Nephron progenitor cell (in vitro differentiated cells): ENCODE data around the gene C17orf50.

Experiments
- DNase-seq: peaks from one replicate; pipeline ENCODE4 v3.0.0; 2021
- H3K27ac Mint-ChIP-seq: 2 replicates; pipeline ENCODE4 v1.8.0; 2021; ENCODE audit warnings: mild to moderate bottlenecking, moderate library complexity, mixed read lengths
- H3K27me3 Mint-ChIP-seq: 2 replicates; pipeline ENCODE4 v1.8.0; 2021; ENCODE audit warnings: mild to moderate bottlenecking, low read depth, mixed read lengths; ENCODE audit not compliant: poor library complexity
- H3K36me3 Mint-ChIP-seq: 2 replicates; pipeline ENCODE4 v1.8.0; 2021; ENCODE audit warnings: low read depth, mixed read lengths
- H3K4me1 Mint-ChIP-seq: 2 replicates; pipeline ENCODE4 v1.8.0; 2021; ENCODE audit warnings: mixed read lengths
- H3K4me3 Mint-ChIP-seq: 2 replicates; pipeline ENCODE4 v1.8.0; 2021; ENCODE audit warnings: mild to moderate bottlenecking, moderate library complexity, mixed read lengths
- H3K9me3 Mint-ChIP-seq: 2 replicates; pipeline ENCODE4 v1.8.0; 2021; ENCODE audit warnings: mild to moderate bottlenecking, moderate library complexity, mixed read lengths
- TF ChIP-seq, protein P1 (sequence below): fragments of 200-600 bp; sonication (generic); IDR thresholded peaks from 2 replicates; pipeline ENCODE4 v1.5.0; 2021; ENCODE audit warnings: antibody characterized with exemption

C17orf50 gene

GRCh38 chr17:35742496-35742895, 18.2 kb upstream of the C17orf50 start:
- peaks cover 53% of the 10 kb centered on the region for H3K27me3 Mint-ChIP-seq
- TF ChIP-seq, protein P1, sequence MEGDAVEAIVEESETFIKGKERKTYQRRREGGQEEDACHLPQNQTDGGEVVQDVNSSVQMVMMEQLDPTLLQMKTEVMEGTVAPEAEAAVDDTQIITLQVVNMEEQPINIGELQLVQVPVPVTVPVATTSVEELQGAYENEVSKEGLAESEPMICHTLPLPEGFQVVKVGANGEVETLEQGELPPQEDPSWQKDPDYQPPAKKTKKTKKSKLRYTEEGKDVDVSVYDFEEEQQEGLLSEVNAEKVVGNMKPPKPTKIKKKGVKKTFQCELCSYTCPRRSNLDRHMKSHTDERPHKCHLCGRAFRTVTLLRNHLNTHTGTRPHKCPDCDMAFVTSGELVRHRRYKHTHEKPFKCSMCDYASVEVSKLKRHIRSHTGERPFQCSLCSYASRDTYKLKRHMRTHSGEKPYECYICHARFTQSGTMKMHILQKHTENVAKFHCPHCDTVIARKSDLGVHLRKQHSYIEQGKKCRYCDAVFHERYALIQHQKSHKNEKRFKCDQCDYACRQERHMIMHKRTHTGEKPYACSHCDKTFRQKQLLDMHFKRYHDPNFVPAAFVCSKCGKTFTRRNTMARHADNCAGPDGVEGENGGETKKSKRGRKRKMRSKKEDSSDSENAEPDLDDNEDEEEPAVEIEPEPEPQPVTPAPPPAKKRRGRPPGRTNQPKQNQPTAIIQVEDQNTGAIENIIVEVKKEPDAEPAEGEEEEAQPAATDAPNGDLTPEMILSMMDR = no peak
- H3K27ac Mint-ChIP-seq = no peak overlapping the region
- DNase-seq = no peak
- H3K9me3 Mint-ChIP-seq = peaks cover 6% of the 10 kb centered on the region
- peaks cover 4% of the 10 kb centered on the region for H3K4me1 Mint-ChIP-seq
- H3K36me3 Mint-ChIP-seq = peaks cover 10% of the 10 kb centered on the region
- no peak overlapping the region for H3K4me3 Mint-ChIP-seq

DNA sequence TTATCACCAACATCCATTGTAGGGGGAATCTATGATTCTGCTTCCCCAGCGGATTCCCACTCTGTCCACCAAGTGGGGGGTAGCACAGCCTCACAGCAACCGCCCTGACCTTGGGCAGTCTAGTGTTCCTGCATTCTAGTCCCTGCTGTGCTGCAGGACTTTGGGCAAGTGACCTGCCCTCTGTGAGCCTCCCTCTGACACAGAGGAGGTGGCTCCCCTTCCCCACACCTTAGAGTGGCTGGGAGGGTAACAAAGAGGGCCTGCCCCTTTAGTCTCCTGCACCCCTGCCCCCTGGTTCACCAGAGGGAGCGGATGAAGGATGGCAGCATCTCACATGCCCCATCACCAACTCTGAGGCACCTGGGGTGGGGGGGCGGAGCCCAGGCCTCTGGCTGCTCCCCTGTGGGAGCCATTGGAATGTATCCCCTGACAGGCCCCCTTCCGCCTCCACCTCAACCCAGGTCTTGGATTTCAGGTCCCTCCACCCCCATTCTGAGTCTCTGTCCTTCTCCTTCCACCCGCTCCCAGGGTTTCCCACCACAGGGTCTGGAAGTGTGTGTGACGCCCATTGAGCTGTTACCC, 17.7 kb upstream of the C17orf50 start:
- no peak for DNase-seq
- Mint-ChIP-seq H3K27me3 (peaks cover 54% of the 10 kb centered on the region), H3K4me1 (peaks cover 4% of the 10 kb centered on the region), H3K4me3 (no peak overlapping the region), H3K9me3 (peaks cover 6% of the 10 kb centered on the region), H3K27ac (no peak overlapping the region), H3K36me3 (peaks cover 10% of the 10 kb centered on the region)
- TF ChIP-seq, protein P1 = no peak

DNA sequence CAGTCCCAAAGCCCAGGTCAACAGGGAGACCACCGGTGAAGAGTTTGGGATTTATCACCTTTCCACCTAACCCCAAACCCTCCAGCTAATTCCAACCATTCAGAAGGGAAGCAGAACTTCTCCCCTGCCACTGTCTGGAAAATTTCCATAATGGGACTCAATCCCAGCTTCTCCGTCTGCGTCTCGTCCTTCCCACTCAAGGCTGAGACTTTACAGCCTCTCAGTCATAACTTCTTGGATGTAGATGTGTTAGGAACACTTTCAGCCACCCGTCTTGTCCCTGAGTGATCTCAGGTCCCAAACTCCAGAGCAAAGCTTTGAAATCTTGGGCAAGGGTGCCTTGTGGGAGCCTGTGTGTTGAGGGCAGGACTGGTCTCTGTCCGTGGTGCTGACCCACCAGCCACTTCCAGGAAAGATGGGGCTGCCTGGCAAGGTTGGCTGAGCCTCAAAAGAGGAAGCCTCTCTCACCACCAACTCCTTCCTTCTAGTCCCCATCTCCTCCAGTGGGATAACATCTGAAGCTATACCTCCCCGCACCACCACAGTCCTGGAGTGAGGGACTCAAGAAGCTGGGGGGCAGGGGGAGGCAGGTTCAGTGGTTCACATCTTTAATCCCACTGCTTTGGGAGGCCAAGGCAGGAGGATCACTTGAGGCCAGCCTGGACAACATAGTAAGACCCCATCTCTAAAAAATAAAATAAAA, 16.9 kb upstream of the C17orf50 start:
- DNase-seq = peak; percentile 80
- H3K4me3 Mint-ChIP-seq = peak overlapping the region; percentile 30

GRCh38 chr17:35744830-35745229, 15.9 kb upstream of the C17orf50 start:
- peaks cover 60% of the 10 kb centered on the region for H3K27me3 Mint-ChIP-seq
- H3K27ac Mint-ChIP-seq = no peak overlapping the region
- H3K4me3 Mint-ChIP-seq = no peak overlapping the region
- peaks cover 13% of the 10 kb centered on the region for H3K4me1 Mint-ChIP-seq
- TF ChIP-seq, protein P1 = no peak
- DNase-seq = no peak
- peaks cover 5% of the 10 kb centered on the region for H3K36me3 Mint-ChIP-seq
- peaks cover 3% of the 10 kb centered on the region for H3K9me3 Mint-ChIP-seq

More for the DNA sequence above, 16.9 kb upstream of the C17orf50 start:
- Mint-ChIP-seq H3K27ac (no peak overlapping the region), H3K27me3 (peaks cover 60% of the 10 kb centered on the region), H3K9me3 (peaks cover 6% of the 10 kb centered on the region), H3K36me3 (peaks cover 10% of the 10 kb centered on the region), H3K4me1 (peaks cover 4% of the 10 kb centered on the region)
- TF ChIP-seq, protein P1 = no peak

DNA sequence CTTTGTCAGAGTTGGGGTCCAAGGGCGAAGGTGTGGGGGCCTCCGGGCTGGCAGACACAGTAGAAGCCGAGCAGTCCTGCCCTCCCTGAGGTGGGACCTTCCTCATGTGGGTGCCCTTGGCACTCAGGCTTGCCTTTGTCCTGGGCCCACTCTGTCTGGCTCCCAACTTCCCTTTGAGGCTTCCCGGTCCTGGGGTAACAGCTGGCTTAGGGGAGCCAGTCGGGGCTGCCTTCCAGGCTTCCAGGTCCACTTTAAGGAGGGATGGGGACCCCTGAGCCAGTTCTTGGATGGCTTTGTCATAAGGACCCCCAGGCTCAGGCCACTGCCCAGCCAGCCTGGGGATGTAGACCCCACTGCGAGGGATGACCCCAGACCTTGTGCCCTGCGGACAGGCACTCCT, 15.4 kb upstream of the C17orf50 start:
- Mint-ChIP-seq H3K36me3 (peaks cover under 1% of the 10 kb centered on the region), H3K9me3 (peaks cover 3% of the 10 kb centered on the region), H3K27me3 (peaks cover 60% of the 10 kb centered on the region), H3K4me1 (peaks cover 18% of the 10 kb centered on the region), H3K27ac (no peak overlapping the region), H3K4me3 (no peak overlapping the region)
- no peak for DNase-seq
- TF ChIP-seq, protein P1 = no peak
